ENCODE measurements around the gene JPT2.
"Not testable (repeated sequence)": the region's sequence is repeated elsewhere in the genome, so short reads cannot be mapped to it uniquely, and the experiment has no call there.

The JPT2 gene

GRCh38 chr16:1713331-1713730, 35.3 kb downstream of the JPT2 start:
- DNase-seq (ENCODE audit: low read depth): no peak
- no peak for TF ChIP-seq CTCF (conservative IDR thresholded peaks at IDR 0.05; ENCODE audit: low read length)
- no peak overlapping the region for H3K4me3 ChIP-seq (ENCODE audit: low read length)

DNA sequence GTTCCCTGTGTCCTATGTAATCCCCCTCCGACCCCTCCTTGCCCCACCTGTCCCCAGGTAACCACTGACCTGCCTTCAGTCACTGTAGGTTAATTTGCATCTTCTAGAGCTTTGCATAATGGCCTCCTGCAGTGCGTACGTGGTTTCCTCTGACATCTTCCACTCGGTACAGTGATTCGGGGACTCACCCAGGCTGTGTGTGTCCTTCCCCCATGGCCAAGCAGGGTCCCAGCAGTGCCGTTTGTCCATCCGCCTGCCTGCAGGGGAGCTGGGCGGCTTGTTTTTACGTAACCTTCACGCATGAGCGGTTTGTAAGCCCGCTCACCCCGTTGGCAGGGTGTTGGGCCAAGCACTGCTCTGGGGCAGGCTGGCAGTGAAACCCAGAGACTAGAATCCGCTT, 35.9 kb downstream of the JPT2 start:
- H3K4me3 ChIP-seq (ENCODE audit: low read length): no peak overlapping the region
- no peak for TF ChIP-seq CTCF (conservative IDR thresholded peaks at IDR 0.05; ENCODE audit: low read length)
- no peak for DNase-seq (ENCODE audit: low read depth)

- no peak overlapping the region for H3K4me3 ChIP-seq (ENCODE audit: low read length)
- no peak for DNase-seq (ENCODE audit: low read depth)
- no peak for TF ChIP-seq CTCF (conservative IDR thresholded peaks at IDR 0.05; ENCODE audit: low read length)
These were observed 37.1 kb downstream of the JPT2 start for GRCh38 chr16:1715220-1715619.

- DNase-seq (ENCODE audit: low read depth); H3K4me3 ChIP-seq (ENCODE audit: low read length): not testable (repeated sequence)
These were observed 40.2 kb downstream of the JPT2 start for GRCh38 chr16:1718236-1718635.

GRCh38 chr16:1719559-1720229, 41.6 kb downstream of the JPT2 start:
- not testable (repeated sequence) for DNase-seq (ENCODE audit: low read depth); H3K4me3 ChIP-seq (ENCODE audit: low read length)

GRCh38 chr16:1721372-1721771, 43.3 kb downstream of the JPT2 start:
- no peak for DNase-seq (ENCODE audit: low read depth)
- H3K4me3 ChIP-seq (ENCODE audit: low read length): no peak overlapping the region
- no peak for TF ChIP-seq CTCF (conservative IDR thresholded peaks at IDR 0.05; ENCODE audit: low read length)

DNA sequence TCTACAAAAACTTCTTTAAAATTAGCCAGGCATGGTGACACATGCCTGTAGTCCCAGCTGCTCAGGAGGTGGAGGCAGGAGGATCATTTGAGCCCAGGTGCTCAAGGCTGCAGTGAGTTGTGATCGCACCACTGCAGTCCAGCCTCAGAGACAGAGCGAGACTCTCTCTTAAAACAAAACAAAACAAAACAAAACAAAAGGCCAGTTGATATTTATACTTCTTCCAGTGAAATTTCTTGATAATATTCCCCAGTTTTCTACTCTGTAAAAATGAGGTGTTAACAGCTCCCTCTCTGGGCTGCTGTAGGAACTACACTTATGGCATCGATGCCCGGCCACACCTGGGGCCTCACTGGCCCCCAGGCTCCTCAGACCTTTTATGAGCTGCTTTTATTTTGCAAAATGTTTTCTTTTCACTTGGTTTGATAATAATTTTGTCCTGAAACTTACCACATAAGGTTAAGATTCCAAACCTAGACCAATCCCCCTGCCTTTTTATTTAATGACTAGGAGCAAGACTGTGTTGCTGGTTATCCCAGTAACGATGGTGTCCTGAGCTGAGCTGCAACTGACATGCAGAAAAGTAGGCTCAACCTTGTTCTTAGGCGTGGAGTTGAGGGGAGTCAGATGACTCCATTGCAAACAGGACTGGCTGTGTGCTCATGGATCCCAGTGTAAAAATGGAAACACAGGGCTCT, 45.5 kb downstream of the JPT2 start:
- no peak overlapping the region for H3K4me3 ChIP-seq (ENCODE audit: low read length)
- DNase-seq (ENCODE audit: low read depth): peak; percentile 22
- TF ChIP-seq CTCF (conservative IDR thresholded peaks at IDR 0.05; ENCODE audit: low read length): peak; percentile 77

GRCh38 chr16:1724491-1724890, 46.4 kb downstream of the JPT2 start:
- no peak for TF ChIP-seq CTCF (conservative IDR thresholded peaks at IDR 0.05; ENCODE audit: low read length)
- DNase-seq (ENCODE audit: low read depth): no peak
- no peak overlapping the region for H3K4me3 ChIP-seq (ENCODE audit: low read length)

Data from AG10803 (cell line).